CMK (cell line): ENCODE measurements around the gene PVRIG.
"Not testable (repeated sequence)": the region's sequence is repeated elsewhere in the genome, so short reads cannot be mapped to it uniquely, and the experiment has no call there.

Experiments used
- DNase-seq: peaks from one replicate; pipeline ENCODE4 v3.0.0-alpha.2; 2010; ENCODE audit warnings: low read depth

PVRIG gene

DNA sequence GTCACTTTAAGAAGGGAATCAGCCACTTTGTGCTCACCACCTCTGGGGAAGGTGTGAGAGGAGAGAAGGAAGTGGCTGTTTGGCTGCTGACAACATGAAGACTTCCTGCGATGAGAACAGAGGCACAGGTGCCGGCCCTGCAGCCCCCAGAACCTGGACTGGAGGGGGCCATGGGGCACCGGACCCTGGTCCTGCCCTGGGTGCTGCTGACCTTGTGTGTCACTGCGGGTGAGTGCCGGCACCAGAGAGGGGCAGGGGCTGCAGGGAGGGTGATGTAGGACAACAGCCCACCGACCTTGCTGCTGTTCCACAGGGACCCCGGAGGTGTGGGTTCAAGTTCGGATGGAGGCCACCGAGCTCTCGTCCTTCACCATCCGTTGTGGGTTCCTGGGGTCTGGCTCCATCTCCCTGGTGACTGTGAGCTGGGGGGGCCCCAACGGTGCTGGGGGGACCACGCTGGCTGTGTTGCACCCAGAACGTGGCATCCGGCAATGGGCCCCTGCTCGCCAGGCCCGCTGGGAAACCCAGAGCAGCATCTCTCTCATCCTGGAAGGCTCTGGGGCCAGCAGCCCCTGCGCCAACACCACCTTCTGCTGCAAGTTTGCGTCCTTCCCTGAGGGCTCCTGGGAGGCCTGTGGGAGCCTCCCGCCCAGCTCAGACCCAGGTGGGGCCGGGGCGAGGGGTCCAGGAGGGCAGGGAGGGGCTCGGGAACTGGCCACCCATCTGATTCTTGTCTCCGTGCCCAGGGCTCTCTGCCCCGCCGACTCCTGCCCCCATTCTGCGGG, at the start of gene PVRIG:
Gene PVRIG, plus strand, starts transcription at position 149 of the 785 bp plus-strand sequence. Its CDS starts 22 bp downstream, at position 171.
- DNase-seq: not testable (repeated sequence)

DNA sequence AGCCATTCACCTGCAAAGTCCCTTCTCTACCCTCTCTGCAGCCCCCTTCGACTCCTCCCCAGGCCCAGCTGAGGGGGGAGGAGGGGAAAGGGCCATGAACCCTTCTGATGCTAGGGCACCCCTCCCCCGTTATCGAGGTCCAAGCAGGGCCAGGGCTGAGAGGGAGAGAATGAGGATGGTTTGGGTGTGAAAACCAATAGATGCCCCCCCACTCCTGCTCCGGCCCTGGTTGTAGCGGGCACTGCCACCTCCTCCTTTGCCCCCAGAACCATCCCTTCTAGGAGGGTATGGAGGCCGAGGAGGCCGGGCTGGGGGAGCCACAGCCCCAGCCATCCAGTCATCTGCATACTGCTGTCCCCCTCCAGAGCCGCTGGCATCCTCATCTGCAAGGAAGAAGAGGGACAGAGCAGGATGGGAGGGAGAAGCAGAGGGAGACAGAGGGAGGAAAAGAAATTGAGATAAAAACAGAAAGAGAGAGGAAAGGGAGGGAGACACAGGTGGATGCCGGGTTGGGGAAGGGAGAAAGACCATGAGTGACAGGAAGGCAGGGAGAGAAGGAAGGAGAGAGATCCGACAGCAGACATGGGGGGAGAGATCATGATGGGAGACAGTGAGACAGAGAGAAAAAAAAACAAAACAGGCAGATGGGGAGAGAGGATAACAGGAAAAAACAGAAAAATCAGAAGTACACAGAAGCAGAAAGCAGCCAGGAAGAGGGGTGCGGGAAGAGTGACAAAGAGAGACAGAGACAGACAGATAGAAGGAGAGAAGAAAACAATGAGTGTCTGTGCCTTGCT, 49.5 kb upstream of the PVRIG start:
- no peak for DNase-seq

GRCh38 chr7:100171087-100171681, 48.6 kb upstream of the PVRIG start:
- DNase-seq: no peak

- DNase-seq: no peak
Observed at GRCh38 chr7:100171840-100172239, 47.9 kb upstream of the PVRIG start.

DNA sequence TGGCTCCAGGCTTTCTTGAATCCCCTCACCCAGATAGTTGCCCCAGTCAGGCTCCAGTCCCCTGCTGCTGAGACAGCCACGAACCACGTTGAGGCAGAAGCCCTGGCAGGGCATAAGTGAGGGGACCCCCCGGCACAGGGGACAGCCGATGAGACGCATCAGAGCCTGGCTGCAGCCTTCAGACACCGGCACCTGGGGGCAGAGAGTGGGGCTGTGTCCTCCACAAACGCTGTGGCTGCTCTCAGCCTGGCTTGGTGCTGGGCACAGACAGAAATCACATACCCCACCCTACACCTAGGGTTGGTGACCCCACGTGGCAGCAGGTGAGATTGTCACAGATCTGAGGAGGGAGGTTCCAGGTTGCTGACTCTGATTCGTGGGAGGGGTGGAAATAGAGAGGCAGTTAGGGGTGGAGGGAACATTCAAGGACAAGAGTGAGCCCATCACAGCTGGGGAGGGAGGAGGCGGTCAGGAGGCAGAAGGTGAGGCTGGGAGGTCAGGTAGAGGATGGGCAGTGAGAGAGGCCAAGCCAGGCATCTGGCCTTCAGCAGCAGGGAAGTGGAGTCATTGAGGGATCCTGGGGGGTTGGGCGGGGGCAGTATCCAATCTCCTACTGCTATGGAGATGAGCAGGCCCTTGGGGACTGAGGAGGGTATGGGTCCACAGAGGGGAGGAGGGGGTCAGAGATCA, 45.8 kb upstream of the PVRIG start:
- no peak for DNase-seq

- no peak for DNase-seq
Observed at GRCh38 chr7:100174582-100174981, 45.2 kb upstream of the PVRIG start.

DNA sequence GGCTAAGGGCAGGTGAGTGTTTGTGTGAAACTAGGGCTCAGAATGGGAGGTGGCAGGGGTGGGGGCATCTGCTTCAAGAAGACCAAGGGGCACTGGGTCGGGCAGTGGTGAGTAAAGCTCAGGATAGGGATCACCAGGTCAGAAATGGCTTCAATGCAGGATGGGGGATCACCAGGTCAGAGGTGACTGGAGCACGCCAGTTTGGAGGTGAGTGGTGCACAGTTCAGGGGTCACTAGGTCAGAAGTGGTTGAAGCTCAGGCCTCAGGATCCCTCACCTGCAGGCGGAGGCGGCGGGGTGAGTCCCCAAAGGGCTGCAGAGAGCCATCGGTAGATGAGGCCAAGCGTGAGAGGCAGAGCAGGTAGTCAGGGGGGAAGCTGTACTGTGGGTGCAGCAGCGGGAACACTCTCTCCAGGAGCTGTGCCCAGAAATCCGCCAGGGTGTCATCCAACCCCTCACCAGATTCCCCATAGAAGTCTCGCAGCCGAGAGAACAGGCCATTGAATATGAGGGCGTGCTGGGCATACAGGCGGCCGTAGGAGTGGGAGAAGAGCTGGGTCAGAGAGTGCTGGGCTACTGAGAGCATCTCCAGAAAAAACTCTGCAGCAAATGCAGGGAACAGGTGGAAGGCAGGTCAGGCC, 44.3 kb upstream of the PVRIG start:
- no peak for DNase-seq

DNA sequence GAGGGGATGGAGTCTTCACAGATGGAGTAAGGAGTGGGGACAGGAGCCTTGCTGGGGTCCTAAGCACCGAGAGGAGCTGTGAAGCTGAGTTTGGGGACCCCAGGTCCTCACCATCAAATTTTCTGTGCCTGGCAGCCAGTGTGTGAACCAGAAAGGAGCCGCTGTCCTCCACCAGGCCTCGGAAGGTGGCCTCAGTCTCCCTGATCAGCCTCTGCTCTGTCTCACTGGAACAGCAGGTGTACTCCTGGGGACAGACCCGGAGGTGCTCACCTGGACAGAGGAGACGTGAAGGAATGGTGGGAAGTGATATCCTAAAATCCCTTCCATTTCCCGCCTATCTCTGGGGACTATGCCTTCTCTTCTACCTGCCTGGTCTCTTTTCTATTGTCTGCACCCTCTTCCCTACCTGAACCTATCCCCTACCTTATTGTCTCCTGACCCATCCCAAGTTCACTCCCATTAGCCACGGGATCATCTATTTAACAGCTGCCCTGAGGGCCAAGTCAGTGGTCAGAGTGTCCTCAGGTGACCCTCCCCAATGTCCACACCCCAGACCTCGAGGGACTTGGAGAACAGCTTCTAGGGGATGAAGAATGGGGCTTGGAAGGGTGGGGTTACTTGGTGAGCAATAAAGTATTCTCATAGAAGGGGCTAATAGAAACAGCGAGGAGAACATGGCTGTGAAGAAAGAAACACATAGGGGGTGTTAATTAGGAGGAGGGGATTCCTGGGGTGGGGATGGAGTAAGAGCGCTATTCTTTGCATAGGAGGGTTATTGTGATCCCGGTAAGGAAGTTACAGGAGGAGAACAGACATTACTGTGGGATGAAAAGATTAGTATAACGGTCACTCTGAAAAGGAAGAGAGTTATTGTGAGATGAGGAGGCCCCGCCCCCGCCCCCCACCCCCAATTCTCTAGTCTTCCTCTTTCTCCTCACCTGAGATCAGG, 43.4 kb upstream of the PVRIG start:
- no peak for DNase-seq

DNA sequence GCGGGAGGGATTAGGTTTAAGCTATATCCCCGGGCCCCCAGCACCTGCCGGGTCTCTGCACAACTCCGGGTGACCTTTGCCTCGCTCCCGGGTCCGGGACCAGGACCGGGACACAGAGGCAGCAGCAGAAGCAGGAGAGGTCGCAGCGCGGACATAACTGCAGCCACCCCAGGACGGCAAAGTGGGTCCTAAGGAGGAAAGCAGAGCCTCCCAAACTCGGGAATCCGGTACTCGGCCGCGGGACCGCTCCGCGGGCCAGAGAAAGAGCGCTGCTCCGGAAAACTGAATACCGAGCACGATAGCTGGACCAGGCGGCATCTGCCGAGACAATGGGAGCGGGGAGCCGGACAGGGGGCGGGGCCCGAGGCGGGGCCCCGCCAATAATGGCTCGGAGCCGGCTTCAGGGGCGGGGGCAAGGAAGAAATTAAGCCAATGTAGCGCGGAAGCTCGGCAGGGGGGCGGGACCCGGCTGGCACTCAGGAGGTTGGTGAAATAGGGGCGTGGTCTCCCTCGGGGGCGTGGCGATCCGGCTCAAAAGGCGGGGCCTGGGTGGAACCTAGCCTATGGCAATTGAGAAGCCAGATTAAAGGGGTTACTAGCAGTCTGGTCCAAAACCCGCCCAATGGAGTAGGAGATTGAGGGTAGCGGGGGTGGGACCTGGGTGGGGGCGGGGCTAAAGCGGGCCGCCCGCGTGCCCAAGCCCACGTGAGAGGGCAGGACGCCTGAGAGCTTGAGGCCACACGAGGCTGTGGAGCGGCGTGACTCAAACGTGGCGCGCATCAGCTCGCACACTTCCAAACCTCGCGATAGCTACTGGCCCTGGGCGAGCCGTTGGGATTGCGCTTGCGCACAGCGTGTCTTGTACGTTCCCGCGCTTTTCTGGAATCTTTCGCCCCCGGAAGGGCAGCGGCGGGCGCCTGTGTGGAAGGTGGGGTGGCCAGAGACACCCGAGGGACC, 42.4 kb upstream of the PVRIG start, which contains the start of the genes GPC2 and STAG3:
Gene GPC2, minus strand, starts transcription at position 337 of the 957 bp plus-strand sequence. Its CDS starts 182 bp downstream, at position 155.
Gene STAG3, plus strand, starts transcription at position 874 of the 957 bp plus-strand sequence. CDS start 2,639 bp downstream, outside the sequence.
- peak; percentile 90 for DNase-seq

- not testable (repeated sequence) for DNase-seq
Observed at GRCh38 chr7:100180084-100180483, 39.7 kb upstream of the PVRIG start.

DNA sequence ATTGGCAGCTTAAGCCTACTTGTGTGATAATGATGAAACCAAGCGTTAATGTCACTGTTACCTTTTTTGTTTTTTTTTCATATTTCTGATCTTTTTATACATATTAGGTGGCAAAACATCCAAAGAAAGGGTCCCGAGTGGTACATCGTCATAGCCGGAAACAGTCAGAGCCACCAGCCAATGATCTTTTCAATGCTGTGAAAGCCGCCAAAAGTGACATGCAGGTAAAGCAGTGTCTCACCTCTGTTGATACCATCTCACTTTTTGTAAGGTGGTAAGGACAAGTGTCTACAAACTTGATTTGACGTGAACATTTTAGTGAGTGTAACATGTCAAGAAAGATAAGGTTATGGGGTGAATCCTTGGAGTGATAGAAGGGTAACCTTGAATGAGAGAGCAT, 37.1 kb upstream of the PVRIG start:
- not testable (repeated sequence) for DNase-seq

DNA sequence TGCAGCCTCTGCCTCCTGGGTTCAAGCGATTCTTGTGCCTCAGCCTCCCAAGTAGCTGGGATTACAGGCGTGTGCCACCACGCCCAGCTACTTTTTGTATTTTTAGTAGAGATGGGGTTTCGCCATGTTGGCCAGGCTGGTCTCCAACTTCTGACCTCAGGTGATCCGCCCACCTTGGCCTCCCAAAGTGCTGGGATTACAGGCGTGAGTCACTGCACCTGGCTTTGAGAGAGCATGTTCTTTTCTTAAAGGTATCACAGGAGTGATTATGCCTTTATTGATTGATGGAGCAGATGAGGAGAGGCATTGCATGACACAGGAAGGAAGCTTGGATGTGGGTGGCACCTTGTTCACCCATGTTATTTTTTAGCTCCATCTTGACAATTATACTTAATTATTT, 36.7 kb upstream of the PVRIG start:
- DNase-seq: not testable (repeated sequence)

DNA sequence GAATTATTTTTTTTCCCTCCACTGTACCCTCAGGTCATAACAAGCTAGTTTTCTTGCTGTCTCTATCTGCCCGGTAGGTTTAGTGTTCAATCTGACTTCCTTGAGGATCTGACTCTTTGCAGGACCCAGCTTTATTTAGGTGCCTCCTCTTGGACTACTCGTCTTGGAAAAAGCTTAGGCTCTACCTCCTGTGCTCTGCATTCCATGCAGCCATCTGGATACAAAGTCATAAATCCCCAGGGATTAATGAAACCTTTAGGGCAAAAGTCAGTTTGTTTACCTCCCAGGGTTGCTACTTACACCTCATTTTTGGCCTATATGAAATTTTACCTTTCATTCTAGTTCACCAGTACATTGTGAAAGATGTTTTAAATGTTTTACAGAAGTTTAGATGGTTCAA, 34.0 kb upstream of the PVRIG start:
- no peak for DNase-seq

DNA sequence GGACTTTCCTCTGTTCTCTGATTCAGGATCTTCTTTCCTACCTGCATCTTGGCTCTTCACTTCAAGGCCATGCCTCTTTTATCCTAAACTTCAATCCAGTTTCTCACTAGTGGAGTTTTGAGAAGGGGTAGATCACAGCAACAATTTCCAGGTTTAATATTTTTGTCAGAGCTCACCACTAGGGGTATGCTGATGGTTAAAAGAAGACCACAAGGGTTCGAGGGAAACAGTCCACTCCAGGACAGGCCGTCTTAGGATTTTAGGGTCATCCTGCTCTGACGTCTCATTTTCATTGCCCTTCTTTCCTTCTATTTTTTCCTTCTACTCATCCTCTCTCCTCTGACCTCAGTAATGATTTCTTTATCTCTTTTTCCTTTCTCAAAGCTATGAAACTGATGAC, 30.7 kb upstream of the PVRIG start:
- DNase-seq: no peak

DNA sequence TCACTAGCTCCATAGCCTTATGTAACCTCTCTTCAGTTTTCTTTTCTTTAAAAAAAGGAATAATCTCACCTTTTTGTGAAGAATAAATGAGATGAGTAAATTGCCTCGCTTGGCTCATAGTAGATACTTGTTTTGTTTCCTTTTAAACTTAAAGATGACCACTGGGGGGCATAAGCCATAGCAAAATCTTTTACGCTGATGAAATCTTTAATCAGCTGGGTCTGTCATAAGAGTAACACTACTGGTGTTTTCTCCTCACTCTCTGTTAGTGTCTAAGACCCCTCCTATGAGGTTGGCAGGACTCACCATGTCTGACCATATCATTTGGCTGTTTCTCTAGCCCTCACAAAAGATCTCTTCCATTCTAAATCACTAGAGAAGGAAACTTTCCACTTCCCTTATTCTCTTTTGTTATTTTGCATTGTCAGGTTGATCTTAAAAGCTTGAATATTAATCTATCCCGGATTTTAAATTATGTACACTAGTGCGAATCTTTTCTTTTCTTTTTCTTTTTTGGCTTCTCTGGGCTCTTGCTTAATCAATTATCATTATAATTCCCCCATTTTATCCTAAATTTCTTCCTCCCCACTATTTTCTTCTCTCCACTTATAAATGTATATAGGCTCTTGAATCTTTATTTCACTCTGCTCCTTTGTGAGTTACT, 29.6 kb upstream of the PVRIG start:
- no peak for DNase-seq

DNA sequence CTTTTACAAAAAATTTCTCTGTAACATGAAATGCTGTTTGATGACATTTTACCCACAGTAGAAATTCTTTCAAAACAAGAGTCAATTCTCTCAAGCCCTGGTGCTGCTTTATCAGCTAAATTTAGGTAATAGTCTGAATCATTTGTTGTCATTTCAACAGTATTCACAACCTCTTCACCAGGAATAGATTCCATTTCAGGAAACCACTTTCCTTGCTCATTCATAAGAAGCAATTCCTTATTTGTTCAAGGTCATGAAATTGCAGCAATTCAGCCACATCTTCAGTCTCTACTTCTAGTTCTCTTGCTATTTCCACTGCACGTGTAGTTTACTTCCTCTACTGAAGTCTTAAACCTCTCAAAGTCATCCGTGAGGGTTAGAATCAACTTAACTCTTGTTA, 28.0 kb upstream of the PVRIG start:
- DNase-seq: no peak

DNA sequence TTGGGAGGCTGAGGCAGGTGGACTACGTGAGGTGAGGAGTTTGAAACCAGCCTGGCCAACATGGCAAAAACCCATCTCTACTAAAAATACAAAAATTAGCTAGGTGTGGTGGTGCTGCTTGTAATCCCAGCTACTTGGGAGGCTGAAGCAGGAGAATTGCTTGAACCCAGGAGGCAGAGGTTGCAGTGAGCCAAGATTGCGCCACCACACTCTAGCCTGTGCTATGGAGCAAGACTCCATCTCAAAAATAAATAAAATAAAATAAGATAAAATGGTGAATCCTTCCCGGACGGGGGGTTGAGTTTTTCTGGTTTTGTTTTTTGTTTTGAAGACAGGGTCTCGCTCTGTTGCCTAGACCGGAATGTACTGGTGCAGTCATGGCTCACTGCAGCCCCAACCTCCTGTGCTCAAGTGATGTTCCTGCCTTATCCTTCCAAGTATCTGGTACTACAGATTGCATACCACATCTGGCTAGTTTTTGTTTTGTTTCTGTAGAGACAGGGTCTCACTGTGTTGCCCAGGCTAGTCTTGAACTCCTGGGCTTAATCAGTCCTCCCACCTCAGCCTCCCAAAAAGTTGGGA, 27.4 kb upstream of the PVRIG start:
- not testable (repeated sequence) for DNase-seq

DNA sequence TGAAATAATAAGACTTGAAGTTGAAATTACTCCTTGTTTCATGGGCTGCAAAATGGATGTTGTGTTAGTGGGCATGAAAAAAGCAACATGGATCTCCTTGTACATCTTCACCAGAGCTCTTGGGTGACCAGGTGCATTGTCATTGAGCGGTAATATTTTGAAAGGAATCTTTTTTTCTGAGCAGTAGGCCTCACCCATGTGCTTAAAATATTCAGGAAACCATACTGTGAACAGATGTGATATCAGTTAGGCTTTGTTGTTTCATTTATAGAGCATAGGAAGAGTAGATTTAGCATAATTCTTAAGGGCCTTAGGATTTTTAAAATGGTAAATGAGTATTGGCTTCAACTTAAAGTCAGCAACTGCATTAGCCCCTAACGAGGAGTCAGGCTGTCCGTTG, 26.8 kb upstream of the PVRIG start:
- DNase-seq: no peak
